Left ventricle myocardium inferior (tissue), 1 donor: ENCODE measurements around the gene SERP2. TPM values are rescaled to one million over a fixed set of nuclear protein-coding genes. Genes with fewer than 3 reads are reported as not detected.

Experiments used
- DNase-seq: peaks from one replicate; pipeline ENCODE4 v3.0.0-alpha.2; 2020
- H3K27ac ChIP-seq: fragments of 200-600 bp; replicated peaks from 2 replicates; pipeline ENCODE4 v1.8.0; 2021
- H3K27me3 ChIP-seq: fragments of 200-600 bp; 2 replicates; pipeline ENCODE4 v1.8.0; 2021; ENCODE audit warnings: low read depth
- H3K36me3 ChIP-seq: fragments of 200-600 bp; 2 replicates; pipeline ENCODE4 v1.8.0; 2021
- H3K4me1 ChIP-seq: fragments of 200-600 bp; 2 replicates; pipeline ENCODE4 v1.8.0; 2021
- H3K4me3 ChIP-seq: fragments of 200-600 bp; 2 replicates; pipeline ENCODE4 v1.8.0; 2021; ENCODE audit warnings: mild to moderate bottlenecking, moderate library complexity
- H3K9me3 ChIP-seq: fragments of 200-600 bp; replicated peaks from 2 replicates; pipeline ENCODE4 v1.8.0; 2021
- intact Hi-C: fragments of 100-400 bp; cut with micrococcal nuclease; formaldehyde crosslinking; loops from one replicate; pipeline ENCODE4 v1.11.0; 2022
- total RNA-seq: library from RNA; stranded (reverse); fragmentation: NEBNext Ultra II Directional; extraction: Animal tissue kit (Norgen Biotek cat#: 25700); gene quantifications from one replicate; pipeline ENCODE4 v1.2.1, GENCODE V29; 2021
- TF ChIP-seq, protein P1 (sequence below): fragments of 200-600 bp; IDR thresholded peaks from 2 replicates; pipeline ENCODE4 v1.8.0; 2021; ENCODE audit warnings: antibody characterized with exemption, mild to moderate bottlenecking, borderline replicate concordance
- donor health status: DM: no; HTN: yes; CAD: no; lungs with severe emphysema.

The SERP2 gene
- total RNA-seq, 1 donor from 2014 or later = 13.0 TPM

DNA sequence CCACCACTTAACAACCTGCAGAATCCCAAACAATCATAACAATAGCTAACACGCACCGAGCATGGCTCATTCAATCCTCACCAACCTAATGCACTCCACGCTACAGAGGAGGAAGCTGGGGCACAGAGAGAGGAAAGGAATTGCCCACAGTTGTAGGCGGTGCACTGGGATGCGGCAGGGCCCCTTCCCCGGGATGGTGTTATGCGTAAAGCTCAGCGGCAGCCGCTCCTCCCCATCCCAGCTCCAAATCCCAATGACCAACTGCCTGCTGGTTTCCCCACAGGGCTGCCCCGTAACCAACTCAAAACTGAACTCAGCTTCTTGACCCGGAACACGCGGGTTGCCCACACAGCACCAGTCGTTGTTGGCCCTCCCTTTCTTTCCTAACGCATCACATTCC lies 42.2 kb downstream of the SERP2 start:
- TF ChIP-seq, protein P1, sequence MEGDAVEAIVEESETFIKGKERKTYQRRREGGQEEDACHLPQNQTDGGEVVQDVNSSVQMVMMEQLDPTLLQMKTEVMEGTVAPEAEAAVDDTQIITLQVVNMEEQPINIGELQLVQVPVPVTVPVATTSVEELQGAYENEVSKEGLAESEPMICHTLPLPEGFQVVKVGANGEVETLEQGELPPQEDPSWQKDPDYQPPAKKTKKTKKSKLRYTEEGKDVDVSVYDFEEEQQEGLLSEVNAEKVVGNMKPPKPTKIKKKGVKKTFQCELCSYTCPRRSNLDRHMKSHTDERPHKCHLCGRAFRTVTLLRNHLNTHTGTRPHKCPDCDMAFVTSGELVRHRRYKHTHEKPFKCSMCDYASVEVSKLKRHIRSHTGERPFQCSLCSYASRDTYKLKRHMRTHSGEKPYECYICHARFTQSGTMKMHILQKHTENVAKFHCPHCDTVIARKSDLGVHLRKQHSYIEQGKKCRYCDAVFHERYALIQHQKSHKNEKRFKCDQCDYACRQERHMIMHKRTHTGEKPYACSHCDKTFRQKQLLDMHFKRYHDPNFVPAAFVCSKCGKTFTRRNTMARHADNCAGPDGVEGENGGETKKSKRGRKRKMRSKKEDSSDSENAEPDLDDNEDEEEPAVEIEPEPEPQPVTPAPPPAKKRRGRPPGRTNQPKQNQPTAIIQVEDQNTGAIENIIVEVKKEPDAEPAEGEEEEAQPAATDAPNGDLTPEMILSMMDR = no peak
- no peak for DNase-seq
- no peaks in the 10 kb centered on the region for H3K27me3 ChIP-seq
- no peak overlapping the region for H3K4me3 ChIP-seq
- H3K4me1 ChIP-seq = no peaks in the 10 kb centered on the region
- intact Hi-C loops = no loop called here
- no peak overlapping the region for H3K27ac ChIP-seq
- H3K36me3 ChIP-seq = no peaks in the 10 kb centered on the region
- H3K9me3 ChIP-seq = no peaks in the 10 kb centered on the region

DNA sequence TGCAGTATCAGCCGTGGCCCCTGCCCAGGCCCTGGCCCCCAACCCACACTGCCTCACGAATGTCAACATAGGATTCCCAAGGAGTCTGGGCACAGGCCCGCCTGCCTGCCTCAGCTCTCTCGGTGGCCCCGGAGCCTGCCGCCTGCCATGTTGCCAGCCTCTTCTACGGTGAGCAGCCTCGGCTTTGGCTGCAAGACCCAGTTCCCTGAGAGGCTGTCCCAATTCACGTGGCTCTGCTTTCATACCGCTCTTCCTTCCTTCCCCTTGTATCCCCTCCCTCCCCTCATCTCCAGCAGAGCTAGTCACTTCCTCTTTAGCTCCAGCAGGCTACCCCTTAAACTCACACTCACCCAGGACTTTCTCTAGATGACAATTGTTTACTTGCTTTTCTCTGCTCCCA lies 42.7 kb downstream of the SERP2 start:
- Histone ChIP-seq H3K4me1 (no peaks in the 10 kb centered on the region), H3K27ac (no peak overlapping the region), H3K27me3 (no peaks in the 10 kb centered on the region), H3K9me3 (no peaks in the 10 kb centered on the region), H3K4me3 (no peak overlapping the region), H3K36me3 (no peaks in the 10 kb centered on the region)
- TF ChIP-seq, protein P1 = no peak
- intact Hi-C loops = no loop called here
- DNase-seq = no peak

DNA sequence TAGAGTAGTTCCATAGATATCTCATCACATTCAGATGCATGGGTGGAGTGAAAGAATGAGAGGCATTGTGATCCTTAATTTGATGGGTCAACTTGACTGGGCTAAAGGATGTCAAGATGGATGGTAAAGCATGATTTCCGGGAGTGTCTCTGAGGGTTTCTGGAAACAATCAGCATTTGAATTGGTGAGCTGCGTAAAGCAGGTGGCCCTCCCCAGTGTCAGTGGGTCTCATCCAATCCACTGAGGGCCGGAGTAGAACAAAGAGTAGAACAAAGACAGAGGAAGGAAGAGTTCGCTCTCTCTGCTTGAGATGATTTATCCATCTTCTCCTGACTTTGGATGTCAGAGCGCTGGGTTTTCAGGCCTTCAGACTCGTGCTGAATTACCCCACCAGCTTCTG lies 43.1 kb downstream of the SERP2 start:
- TF ChIP-seq, protein P1 = no peak
- H3K9me3 ChIP-seq = no peaks in the 10 kb centered on the region
- H3K27ac ChIP-seq = no peak overlapping the region
- no peak overlapping the region for H3K4me3 ChIP-seq
- H3K4me1 ChIP-seq = no peaks in the 10 kb centered on the region
- H3K36me3 ChIP-seq = no peaks in the 10 kb centered on the region
- intact Hi-C loops = no loop called here
- H3K27me3 ChIP-seq = no peaks in the 10 kb centered on the region
- DNase-seq = no peak

DNA sequence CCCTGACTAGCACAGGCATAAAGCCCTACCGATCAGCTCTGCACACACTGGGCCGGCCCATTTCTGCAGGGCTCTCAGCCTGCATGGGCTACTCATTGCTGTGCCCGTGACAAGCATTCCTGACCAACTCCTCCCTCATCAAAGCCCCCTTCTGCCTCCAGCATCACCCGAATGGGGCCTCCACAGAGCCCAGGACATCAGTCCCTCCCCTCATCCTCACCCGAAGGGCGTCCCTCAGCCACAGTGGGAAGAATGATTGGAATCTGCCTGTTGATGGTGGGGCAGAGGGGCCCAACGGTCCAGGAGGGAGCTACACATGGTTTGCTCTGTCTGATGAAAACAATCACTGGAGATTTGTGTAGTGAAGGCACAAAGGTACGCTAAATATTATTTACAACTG lies 43.8 kb downstream of the SERP2 start:
- intact Hi-C loops = no loop called here
- no peaks in the 10 kb centered on the region for H3K9me3 ChIP-seq
- H3K36me3 ChIP-seq = no peaks in the 10 kb centered on the region
- H3K4me3 ChIP-seq = no peak overlapping the region
- no peaks in the 10 kb centered on the region for H3K27me3 ChIP-seq
- DNase-seq = no peak
- H3K27ac ChIP-seq = no peak overlapping the region
- TF ChIP-seq, protein P1 = no peak
- no peaks in the 10 kb centered on the region for H3K4me1 ChIP-seq

DNA sequence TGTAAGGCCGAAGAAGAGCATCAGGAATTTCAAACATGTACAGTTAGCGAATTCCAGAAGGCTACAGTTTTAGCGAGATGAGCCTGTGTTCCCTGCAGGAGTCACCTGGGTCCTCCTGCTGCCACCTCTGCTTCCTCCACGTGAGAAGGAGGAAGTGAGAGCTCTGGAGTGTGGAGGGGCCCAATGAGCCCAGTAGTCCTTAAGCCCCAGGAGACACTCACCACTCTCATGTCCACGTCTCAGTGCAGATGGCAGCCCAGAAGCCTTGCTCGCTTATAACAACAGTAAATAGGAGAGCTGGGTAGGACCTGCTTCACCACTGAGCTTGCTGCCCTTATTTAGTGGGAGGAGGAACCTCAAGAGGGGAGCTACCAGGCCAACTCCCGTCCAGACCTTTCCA lies 44.3 kb downstream of the SERP2 start:
- Histone ChIP-seq H3K27me3 (no peaks in the 10 kb centered on the region), H3K36me3 (no peaks in the 10 kb centered on the region), H3K9me3 (no peaks in the 10 kb centered on the region), H3K4me3 (no peak overlapping the region), H3K4me1 (peaks cover 3% of the 10 kb centered on the region), H3K27ac (no peak overlapping the region)
- DNase-seq = no peak
- intact Hi-C loops = no loop called here
- TF ChIP-seq, protein P1 = no peak
